NCI-H1092 (cell line): ENCODE data around the gene ERVV-1.
"Not testable (repeated sequence)": the region's sequence is repeated elsewhere in the genome, so short reads cannot be mapped to it uniquely, and the experiment has no call there.

Source experiments
- DNase-seq: peaks from one replicate; lab custom pipeline; 2025; lab: John Stamatoyannopoulos, UW

Gene ERVV-1, protein sequence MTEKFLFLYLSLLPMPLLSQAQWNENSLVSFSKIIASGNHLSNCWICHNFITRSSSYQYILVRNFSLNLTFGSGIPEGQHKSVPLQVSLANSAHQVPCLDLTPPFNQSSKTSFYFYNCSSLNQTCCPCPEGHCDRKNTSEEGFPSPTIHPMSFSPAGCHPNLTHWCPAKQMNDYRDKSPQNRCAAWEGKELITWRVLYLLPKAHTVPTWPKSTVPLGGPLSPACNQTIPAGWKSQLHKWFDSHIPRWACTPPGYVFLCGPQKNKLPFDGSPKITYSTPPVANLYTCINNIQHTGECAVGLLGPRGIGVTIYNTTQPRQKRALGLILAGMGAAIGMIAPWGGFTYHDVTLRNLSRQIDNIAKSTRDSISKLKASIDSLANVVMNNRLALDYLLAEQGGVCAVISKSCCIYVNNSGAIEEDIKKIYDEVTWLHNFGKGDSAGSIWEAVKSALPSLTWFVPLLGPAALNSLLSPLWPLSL

GRCh38 chr19:53013621-53014020 is at the start of gene ERVV-1:
ERVV-1 (plus strand) TSS chr19:53013921; CDS start chr19:53014091, 170 bp downstream.
- no peak for DNase-seq

DNA sequence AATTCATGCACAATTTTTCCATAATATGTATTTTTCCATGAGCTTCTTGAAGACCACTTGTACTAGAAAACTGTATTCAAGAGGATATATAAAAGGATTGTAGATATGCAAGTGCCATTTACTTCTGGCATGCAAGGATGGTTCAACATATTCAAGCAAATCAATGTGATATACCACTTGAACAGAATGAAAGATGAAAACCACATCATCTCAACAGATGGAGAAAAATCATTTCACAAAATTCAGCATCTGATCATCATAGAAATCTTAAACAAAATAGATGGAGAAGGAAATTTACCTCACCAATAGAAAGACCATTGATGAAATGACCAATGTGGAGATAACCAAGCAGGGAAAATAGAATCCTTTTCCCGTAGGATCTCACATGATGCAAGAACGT is 45.9 kb upstream of the ERVV-1 start:
- DNase-seq: no peak

DNA sequence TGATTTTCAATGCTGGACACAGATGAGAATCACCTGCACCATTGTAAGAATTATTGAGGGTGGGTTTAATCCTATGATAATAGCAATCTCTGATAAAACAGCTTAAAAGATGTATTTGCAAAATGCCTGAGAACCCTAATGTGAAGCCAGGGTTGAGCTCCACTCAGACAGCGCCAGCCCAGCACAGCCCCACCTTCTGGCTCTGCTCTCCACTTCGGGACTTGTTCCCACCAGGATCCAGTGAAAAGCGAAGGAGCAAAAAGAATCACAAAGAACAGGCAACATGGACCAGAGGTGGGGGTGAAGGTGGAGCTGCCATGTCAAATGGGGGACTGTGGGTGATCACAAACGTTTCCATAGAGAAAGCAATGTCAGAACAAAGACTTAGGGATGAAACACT is 32.4 kb upstream of the ERVV-1 start:
- no peak for DNase-seq

- not testable (repeated sequence) for DNase-seq
These were observed 30.6 kb upstream of the ERVV-1 start for GRCh38 chr19:52983167-52983566.

GRCh38 chr19:52987221-52987620 is 26.5 kb upstream of the ERVV-1 start:
- no peak for DNase-seq

- no peak for DNase-seq
These were observed 25.2 kb upstream of the ERVV-1 start for GRCh38 chr19:52988506-52988905.

DNA sequence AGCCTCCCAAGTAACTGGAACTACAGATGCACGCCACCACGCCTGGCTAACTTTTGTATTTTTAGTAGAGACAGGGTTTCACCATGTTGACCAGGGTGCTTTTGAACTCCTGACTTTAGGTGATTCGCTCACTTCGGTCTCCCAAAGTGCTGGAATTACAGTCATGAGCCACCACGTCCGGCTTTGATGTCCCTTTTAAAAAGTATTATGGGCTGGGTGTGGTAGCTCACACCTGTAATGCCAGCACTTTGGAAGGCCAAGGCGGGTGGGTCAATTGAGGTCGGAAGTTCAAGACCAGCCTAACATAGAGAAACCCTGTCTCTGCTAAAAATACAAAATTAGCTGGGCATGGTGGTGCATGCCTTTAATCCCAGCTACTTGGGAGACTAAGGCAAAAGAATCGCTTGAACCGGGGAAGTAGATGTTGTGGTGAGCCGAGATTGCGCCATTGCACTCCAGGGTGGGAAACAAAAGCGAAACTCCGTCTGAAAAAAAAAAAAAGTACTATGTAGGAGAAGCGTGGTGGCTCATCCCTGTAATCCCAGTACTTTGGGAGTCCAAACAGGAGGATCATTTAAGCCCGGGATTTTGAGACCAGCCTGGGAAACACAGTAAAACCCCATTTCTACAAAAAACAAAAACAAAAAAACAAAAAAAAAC is 22.8 kb upstream of the ERVV-1 start:
- DNase-seq: no peak

GRCh38 chr19:52991484-52991883 is 22.2 kb upstream of the ERVV-1 start:
- DNase-seq: no peak

- DNase-seq: no peak
These were observed 21.4 kb upstream of the ERVV-1 start for GRCh38 chr19:52992109-52993004.

DNA sequence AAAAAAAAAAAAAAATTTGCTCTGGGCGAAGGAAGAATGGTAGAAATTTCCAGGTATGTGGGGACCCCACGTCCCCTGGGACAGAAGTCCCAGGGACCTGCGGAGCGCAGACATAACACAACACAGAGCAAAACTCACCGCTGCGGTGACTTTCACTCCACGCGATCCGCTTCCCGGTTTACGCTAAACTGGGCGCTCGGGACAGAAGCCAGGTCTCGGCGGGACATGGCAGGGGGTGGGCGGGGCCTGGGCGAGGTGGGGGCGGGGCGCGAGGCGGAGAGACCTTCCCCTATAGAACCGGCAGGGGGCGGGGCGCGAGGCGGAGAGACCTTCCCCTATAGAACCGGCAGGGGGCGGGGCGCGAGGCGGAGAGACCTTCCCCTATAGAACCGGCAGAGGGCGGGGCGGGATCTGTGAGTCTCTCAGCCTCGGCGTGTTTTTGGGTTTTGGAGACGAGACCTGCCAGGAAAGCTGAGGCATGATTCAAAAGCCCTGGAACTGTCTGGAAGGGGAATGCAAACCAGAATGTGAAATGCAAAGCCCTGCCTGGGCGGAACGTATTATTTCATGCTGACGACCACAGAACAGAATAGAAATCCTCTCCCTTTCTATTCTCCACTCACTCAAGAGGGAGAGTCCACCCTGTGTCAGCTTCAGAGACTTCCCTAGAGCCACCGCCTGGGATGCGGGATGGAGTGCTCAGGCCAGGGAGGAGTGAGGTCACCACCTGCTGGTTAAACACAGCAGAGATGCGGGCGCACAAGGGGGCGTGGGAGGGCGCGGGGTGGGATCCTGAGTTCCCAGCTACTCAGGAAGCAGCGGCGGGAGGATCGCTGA is 20.2 kb upstream of the ERVV-1 start:
- peak; percentile 40 for DNase-seq

- no peak for DNase-seq
These were observed 18.0 kb upstream of the ERVV-1 start for GRCh38 chr19:52995711-52996110.

GRCh38 chr19:52997975-52998374 is 15.7 kb upstream of the ERVV-1 start:
- no peak for DNase-seq

DNA sequence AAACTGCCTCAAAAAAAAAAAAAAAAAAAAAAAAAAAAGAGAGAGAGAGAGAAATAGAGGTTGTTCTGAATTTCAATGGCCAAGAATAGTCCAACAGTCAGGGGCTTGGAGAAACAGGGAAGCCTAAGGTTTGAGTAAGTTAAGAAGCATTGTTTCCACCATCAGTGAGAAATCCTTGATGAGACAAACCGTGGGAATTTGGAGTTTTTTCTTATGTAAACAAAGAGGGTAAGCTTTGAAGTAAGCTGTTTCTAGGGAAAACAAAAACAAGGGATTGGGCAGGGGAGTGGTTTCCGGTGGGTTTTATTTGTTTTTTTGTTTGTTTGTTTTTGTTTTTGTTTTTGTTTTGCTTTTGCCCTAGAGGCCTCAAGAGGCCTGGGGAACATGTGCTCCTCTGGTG is 11.2 kb upstream of the ERVV-1 start:
- DNase-seq: no peak

GRCh38 chr19:53004242-53004641 is 9.5 kb upstream of the ERVV-1 start:
- no peak for DNase-seq

GRCh38 chr19:53007200-53007599 is 6.5 kb upstream of the ERVV-1 start:
- no peak for DNase-seq

GRCh38 chr19:53007606-53008005 is 6.1 kb upstream of the ERVV-1 start:
- DNase-seq: no peak

GRCh38 chr19:53008061-53008778 is 5.5 kb upstream of the ERVV-1 start:
- DNase-seq: no peak

- no peak for DNase-seq
These were observed 3.2 kb upstream of the ERVV-1 start for GRCh38 chr19:53010494-53010893.

- no peak for DNase-seq
These were observed 1.7 kb upstream of the ERVV-1 start for GRCh38 chr19:53012006-53012405.

DNA sequence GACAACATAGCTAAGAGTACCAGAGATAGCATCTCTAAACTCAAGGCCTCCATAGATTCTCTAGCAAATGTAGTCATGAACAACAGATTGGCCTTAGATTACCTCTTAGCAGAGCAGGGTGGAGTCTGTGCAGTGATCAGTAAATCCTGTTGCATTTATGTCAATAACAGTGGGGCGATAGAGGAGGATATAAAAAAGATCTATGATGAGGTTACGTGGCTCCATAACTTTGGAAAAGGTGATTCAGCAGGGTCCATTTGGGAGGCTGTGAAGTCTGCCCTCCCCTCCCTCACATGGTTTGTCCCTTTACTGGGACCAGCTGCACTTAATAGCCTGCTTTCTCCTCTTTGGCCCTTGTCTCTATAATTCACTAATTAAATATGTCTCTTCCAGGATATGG is 1.4 kb downstream of the ERVV-1 start:
- no peak for DNase-seq

DNA sequence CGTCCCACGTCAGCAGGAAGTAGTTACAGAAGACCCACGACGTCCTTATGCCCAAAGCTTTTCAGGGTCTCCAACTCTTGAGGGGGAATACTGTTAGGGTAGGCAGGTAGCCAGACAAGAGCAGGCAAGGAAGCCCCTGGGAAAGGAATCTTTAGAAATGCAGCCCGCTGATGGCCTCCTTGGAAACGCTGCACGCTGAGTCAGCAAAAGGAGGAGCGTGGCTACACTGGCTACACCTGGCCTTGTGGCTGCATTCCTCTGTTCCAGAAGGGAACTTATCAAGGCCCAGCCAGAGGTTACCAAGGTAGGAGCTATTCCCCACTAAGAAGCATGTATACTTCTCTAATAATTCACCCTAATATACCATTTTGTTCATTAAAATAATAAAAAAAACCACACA is 2.0 kb downstream of the ERVV-1 start:
- DNase-seq: no peak
